ENCODE measurements around the gene SPARC. TPM values are rescaled to one million over a fixed set of nuclear protein-coding genes. Genes with fewer than 3 reads are reported as not detected.
A peak's percentile ranks its signal among the peaks of the same experiment; 100 is the strongest.

Gene SPARC
- polyA plus RNA-seq, 1 donor (not counting 4 experiments of a cell fraction or from before 2014, with no cell fraction given), result 397 TPM

GRCh38 chr5:151721087-151721646 is 34.5 kb upstream of the SPARC start:
- peak overlapping the region; percentile 15 for H3K27ac ChIP-seq (ENCODE audit: control insufficient read depth, insufficient read depth, low read length)
- DNase-seq (ENCODE audit: low read depth, low spot score), result no peak
- dilution Hi-C loops (cut with MboI; ENCODE audit: extremely low pct_ligation_motif_present, low sequenced_read_pairs), result no loop called here

GRCh38 chr5:151720215-151720614 is 33.5 kb upstream of the SPARC start:
- FAIRE-seq (no peak), DNase-seq (ENCODE audit: low read depth, low spot score) (no peak)
- Histone ChIP-seq H3K4me2 (ENCODE audit: control insufficient read depth, extremely low read depth, insufficient read depth, low read depth, low read length) (no peak overlapping the region), H3K9me3 (ENCODE audit: control insufficient read depth, low read depth, low read length) (no peaks in the 10 kb centered on the region), H3K27me3 (ENCODE audit: control insufficient read depth, extremely low read depth, insufficient read depth, low read length) (no peaks in the 10 kb centered on the region), H3K36me3 (ENCODE audit: control insufficient read depth in 2 of 2, extremely low read depth in 1 of 2, insufficient read depth in 2 of 2, low read length in 2 of 2) (no peaks in the 10 kb centered on the region), H3K4me1 (ENCODE audit: control insufficient read depth, extremely low read depth, insufficient read depth, low read length) (peaks cover 15% of the 10 kb centered on the region), H3K4me3 (ENCODE audit: control insufficient read depth in 2 of 3, extremely low read depth in 1 of 3, insufficient read depth in 2 of 3, low read depth in 1 of 3, low read length in 3 of 3) (no peak overlapping the region), H3K27ac (ENCODE audit: control insufficient read depth, insufficient read depth, low read length) (no peak overlapping the region), H3K79me2 (ENCODE audit: control insufficient read depth, insufficient read depth, low read length) (no peaks in the 10 kb centered on the region), H3K9me1 (ENCODE audit: control insufficient read depth, extremely low read depth, insufficient read depth, low read length) (no peaks in the 10 kb centered on the region), H4K20me1 (ENCODE audit: control insufficient read depth, extremely low read depth, insufficient read depth, low read length) (no peaks in the 10 kb centered on the region), H3K9ac (ENCODE audit: control insufficient read depth, extremely low read depth, insufficient read depth, low read length) (no peak overlapping the region), H2AFZ (ENCODE audit: control insufficient read depth, low read length) (no peak overlapping the region)
- TF ChIP-seq EZH2 (IDR thresholded peaks at IDR 0.05; ENCODE audit: low read length), result no peak
- TF ChIP-seq CTCF (optimal IDR thresholded peaks at IDR 0.05 in 1 of 3, IDR thresholded peaks at IDR 0.05 in 1 of 3, conservative IDR thresholded peaks at IDR 0.05 in 1 of 3; ENCODE audit: extremely low read depth in 1 of 3, insufficient read depth in 2 of 3, low read length in 3 of 3), result no peak
- dilution Hi-C loops (cut with MboI; ENCODE audit: extremely low pct_ligation_motif_present, low sequenced_read_pairs), result no loop called here

More at GRCh38 chr5:151721087-151721646, 34.5 kb upstream of the SPARC start:
- no peaks in the 10 kb centered on the region for H4K20me1 ChIP-seq (ENCODE audit: control insufficient read depth, extremely low read depth, insufficient read depth, low read length)
- no peak overlapping the region for H3K4me3 ChIP-seq (ENCODE audit: control insufficient read depth in 2 of 3, extremely low read depth in 1 of 3, insufficient read depth in 2 of 3, low read depth in 1 of 3, low read length in 3 of 3)
- peaks cover 15% of the 10 kb centered on the region for H3K4me1 ChIP-seq (ENCODE audit: control insufficient read depth, extremely low read depth, insufficient read depth, low read length)
- H3K9me1 ChIP-seq (ENCODE audit: control insufficient read depth, extremely low read depth, insufficient read depth, low read length), result no peaks in the 10 kb centered on the region
- no peak overlapping the region for H3K4me2 ChIP-seq (ENCODE audit: control insufficient read depth, extremely low read depth, insufficient read depth, low read depth, low read length)
- no peaks in the 10 kb centered on the region for H3K27me3 ChIP-seq (ENCODE audit: control insufficient read depth, extremely low read depth, insufficient read depth, low read length)
- H3K9me3 ChIP-seq (ENCODE audit: control insufficient read depth, low read depth, low read length), result no peaks in the 10 kb centered on the region
- no peak overlapping the region for H3K9ac ChIP-seq (ENCODE audit: control insufficient read depth, extremely low read depth, insufficient read depth, low read length)
- peak overlapping the region; percentile 68 for H2AFZ ChIP-seq (ENCODE audit: control insufficient read depth, low read length)
- H3K79me2 ChIP-seq (ENCODE audit: control insufficient read depth, insufficient read depth, low read length), result no peaks in the 10 kb centered on the region
- FAIRE-seq, result no peak
- no peaks in the 10 kb centered on the region for H3K36me3 ChIP-seq (ENCODE audit: control insufficient read depth in 2 of 2, extremely low read depth in 1 of 2, insufficient read depth in 2 of 2, low read length in 2 of 2)
- TF ChIP-seq EZH2 (IDR thresholded peaks at IDR 0.05; ENCODE audit: low read length), result no peak
- no peak for TF ChIP-seq CTCF (optimal IDR thresholded peaks at IDR 0.05 in 1 of 3, IDR thresholded peaks at IDR 0.05 in 1 of 3, conservative IDR thresholded peaks at IDR 0.05 in 1 of 3; ENCODE audit: extremely low read depth in 1 of 3, insufficient read depth in 2 of 3, low read length in 3 of 3)

All from keratinocyte (primary cell).